ENCODE measurements around the gene DMRTB1.

GRCh38 chr1:53449693-53450092 is 9.5 kb upstream of the DMRTB1 start:
- TF ChIP-seq CTCF (IDR thresholded peaks at IDR 0.05) (no peak), EZH2 (IDR thresholded peaks at IDR 0.05; ENCODE audit: borderline replicate concordance, insufficient read depth, low read depth, low read length, poor library complexity, severe bottlenecking) (no peak)
